NCI-H2029 (cell line): Measurements from ENCODE around the gene CRB2.
"Not testable (repeated sequence)": the region's sequence is repeated elsewhere in the genome, so short reads cannot be mapped to it uniquely, and the experiment has no call there.

Source experiments
- DNase-seq: peaks from one replicate; lab custom pipeline; 2025; lab: John Stamatoyannopoulos, UW

The CRB2 gene

DNA sequence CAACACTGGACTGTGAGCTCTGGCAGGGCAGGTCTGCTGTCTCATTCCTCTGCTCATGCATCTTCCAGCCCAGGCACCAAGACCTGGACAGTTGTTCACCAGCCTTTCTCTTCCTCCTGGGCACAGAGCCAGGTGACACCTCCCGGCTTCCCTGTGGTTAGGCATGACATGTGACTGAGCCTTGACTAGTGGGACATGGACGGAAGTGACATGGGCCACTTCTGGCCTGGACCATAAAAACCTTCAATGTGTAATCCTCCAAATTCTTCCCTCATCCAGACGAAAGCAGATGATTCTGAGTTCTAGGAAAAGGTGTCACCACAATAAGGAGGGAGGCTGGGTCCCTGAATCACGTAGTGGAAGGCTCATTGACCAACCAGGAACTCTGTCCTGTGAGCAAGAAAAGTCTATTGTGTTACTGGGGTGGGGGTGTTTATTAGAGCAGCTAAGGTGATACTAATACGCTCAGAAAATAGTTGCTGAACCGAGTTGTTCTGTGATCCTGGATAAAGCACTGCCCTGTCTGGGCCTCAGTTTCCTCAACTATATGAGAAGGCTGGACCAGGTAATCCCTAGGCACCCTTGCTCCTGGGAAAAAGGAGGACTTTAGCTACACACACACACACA, 26.6 kb upstream of the CRB2 start:
- peak; percentile 81 for DNase-seq

DNA sequence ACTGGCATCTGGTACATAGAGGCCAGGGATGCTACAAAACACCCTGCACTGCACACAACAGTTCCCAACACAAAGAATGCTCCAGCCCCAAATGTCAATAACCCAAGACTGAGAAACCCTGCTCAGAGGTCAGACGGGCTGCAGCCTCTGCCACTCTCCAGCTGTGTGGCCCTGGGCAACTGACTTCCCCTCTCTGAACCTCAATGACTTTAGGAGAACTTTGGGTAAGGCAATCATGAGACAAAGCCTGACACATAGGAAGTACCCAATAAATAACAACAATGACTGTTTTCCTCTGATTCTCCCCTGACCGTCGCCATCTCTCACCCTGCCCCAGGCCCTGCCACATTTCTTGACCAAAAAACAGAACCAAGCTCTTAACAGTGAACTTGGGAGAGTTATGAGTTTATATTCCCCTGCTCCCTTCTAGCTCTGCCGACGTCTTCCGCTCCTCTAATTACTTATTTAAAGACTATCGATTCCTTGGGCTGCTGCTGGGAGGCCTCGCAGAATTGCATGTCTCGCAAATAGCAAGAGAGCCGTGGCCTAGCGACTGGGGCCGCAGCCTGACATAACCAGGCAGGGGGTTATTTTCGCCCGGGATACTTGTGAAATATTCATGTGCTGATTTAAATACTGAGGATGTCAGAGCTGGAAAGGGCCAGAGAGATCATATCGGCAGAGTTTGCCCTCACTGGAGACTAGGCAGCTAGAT, 24.5 kb upstream of the CRB2 start:
- DNase-seq = no peak

DNA sequence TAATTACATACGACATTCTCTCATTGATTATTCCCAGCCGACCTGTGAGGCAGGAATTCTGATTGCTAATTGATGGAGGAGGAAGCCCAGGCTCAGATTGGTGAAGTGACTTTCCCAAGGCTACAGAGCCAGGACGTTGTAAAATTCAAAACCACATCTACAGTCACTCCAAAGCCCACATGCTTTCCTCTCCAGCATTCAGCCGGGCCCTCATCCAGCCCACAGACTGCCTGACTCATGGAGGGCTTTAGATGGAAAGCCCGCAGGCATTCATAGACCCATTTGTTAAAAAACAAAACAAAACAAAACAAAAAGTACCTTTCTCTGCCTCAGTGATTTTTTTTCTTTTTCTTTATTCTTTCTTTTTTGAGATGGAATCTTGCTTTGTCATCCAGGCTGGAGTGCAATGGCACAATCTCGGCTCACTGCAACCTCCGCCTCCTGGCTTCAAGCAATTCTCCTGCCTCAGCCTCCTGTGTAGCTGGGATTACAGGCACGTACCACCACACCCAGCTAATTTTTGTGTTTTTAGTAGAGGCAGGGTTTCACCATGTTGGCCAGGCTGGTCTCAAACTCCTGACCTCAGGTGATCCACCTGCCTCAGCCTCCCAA, 22.8 kb upstream of the CRB2 start:
- DNase-seq = not testable (repeated sequence)

DNA sequence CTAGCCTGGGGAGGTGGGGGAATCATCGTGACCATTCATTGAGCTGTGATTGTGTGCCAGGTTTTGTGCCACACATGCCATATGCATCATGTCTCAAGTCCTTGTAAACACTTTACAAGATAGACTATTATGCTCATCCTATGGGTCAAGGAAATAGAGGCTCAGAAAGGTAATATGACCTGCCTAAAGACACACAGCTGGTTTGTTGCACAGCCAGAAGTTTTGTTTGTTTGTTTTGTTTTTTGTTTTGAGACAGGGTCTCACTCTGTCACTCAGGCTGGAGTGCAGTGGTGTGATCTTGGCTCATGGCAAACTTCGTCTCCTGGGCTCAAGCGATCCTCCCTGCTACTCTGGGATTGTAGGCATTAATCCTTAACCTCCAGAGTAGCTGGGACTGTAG, 21.4 kb upstream of the CRB2 start:
- no peak for DNase-seq

DNA sequence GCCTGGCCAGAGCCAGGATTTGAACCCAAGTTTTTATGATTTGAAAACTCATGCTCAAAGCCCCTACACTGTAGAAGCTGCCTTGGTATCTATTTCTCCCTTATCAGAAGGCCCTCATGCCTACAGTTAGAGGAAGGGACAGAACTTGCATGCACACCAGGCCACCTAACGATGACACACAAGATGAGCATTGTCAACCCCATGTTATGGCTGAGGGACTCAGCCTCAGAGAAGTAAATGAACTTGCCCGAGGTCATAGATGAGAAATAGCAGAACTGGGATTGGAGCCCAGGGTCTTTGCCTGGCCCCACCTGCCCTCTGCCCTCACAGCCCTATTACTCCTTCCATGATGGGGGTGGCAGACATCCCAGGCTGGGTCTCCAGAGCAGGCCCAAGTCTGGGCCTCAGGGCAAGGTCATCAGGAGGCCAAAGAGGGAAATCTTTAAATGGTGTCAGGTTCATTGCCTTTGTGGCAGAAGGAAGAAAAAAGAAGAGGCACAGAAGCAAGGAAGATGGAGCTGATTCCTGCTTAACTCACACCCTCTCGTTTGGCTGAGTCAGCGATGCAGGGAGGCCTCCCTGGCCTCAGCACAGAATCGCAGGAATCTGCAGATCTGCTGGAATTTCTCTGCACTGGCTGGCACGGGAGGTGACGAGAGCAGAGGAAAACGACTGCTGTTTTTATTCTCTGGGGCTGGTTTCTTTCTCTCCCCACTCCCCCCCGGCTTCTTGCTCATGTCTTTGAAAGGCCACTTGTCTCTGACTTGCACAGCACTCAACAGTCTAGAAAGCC, 20.6 kb upstream of the CRB2 start:
- no peak for DNase-seq

DNA sequence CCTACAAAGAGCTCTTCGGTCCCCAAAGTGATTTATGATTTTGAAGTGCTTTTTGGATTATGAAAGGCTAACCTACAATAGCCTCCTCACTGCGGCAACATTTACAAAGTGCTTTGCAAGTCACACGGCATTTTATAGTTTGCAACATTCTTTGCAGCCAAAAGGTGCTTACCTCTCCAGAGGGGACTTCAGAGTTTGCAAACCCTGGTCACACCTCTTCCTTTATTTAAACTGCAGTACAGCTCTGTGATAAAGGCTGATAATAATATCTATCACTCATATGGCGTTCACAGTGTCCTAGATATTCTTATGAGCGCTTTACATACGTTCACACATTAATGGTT, 20.0 kb upstream of the CRB2 start:
- DNase-seq = no peak

DNA sequence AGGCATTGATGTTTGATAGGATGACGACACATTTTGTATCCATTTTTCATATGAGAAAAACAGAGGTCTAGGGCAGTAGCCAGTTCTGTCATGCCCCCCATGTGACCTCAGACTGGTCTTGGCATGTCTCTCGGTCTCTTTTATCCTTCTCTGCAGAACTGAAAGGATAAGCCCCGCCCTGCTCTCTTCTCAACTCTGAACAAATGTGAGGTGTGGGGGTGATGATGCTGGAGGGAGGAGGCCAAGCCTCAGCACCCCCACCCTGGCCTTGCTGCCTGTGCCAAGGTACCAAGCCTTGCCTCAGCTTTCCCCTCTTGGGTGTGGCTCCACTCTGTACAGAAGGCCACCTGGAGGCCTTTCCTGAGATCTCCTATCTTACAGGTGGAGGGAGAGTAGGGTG, 19.5 kb upstream of the CRB2 start:
- no peak for DNase-seq

DNA sequence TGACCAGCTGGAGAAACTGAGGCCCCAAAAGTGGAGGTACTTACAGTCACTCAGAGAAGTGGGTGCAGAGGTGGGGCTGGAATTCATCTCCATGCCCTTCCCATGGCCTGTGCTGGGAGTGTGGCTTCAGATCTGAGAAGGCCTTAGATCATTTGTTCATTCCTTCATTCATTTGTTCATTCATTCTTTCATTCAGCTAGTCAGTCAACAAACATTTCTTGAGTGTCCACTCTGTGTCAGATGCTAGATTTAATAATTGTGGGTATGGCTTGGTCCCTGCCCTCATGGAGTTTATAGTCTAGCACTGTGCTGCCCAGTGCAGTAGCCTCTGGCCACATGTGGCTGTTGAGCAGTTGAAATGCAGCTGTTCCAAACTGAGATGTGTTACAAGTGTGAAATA, 19.0 kb upstream of the CRB2 start:
- no peak for DNase-seq

DNA sequence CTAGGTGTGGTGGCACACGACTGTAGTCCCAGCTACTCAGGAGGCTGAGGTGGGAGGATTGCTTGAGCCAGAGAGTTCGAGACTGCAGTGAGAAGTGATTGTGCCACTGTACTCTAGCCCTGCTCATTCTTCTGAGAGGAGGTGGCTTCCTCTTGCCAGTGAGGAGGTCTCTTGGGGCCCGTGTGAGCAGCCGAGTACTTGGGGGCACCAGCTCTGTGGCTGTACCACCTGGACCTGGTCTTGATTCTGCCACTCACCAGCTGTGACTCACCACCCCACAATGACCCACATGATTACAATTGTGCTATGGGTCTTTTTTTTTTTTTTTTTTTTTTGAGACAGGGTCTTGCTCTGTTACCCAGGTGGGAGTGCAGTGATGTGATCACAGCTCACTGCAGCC, 18.0 kb upstream of the CRB2 start:
- DNase-seq = no peak

DNA sequence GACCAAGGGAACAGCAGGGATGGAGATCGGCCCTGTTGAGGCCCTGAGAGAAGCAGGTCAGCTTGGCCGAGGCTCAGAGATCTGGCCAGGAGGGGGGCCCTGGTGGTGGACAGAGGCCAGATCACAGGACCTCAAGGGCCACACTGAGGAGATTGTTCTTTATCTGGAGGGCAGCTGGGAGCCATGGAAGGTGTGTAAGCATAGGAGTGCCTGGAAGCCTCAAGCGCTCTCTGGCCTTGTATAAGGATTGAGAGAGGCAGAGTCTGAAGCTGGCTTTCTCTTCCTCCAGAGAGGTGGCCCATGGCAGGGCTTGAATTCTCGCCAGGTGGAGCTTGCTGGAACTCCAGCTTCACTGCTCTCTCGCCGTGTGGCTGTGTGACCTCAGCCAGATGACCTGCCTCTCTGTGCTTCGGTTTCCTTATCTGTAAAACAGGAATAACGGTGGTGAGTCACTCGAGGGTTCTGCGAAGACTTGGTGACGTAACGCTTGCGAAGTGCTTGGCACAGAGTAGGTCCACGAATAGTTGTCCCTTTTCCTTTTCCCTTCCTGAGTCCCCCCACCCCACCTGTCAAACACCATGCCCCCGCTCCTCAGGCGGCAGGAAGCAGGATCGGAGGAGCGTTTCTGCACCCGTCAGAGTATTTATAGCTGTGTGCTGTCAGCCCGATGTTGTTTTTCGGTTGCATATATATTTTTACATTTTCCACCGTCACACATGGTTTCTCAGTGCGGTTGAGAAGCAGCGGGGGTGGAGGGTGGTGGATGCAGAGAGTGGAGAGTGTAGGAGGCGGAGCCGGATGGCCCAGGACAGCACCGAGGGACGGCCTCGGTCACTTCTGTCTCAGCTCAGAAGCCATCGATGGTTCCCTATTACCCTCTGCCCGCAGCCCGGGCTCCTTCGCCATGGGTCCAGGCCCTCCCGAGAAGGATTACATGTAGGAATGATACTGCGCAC, 17.0 kb upstream of the CRB2 start:
- DNase-seq = no peak

DNA sequence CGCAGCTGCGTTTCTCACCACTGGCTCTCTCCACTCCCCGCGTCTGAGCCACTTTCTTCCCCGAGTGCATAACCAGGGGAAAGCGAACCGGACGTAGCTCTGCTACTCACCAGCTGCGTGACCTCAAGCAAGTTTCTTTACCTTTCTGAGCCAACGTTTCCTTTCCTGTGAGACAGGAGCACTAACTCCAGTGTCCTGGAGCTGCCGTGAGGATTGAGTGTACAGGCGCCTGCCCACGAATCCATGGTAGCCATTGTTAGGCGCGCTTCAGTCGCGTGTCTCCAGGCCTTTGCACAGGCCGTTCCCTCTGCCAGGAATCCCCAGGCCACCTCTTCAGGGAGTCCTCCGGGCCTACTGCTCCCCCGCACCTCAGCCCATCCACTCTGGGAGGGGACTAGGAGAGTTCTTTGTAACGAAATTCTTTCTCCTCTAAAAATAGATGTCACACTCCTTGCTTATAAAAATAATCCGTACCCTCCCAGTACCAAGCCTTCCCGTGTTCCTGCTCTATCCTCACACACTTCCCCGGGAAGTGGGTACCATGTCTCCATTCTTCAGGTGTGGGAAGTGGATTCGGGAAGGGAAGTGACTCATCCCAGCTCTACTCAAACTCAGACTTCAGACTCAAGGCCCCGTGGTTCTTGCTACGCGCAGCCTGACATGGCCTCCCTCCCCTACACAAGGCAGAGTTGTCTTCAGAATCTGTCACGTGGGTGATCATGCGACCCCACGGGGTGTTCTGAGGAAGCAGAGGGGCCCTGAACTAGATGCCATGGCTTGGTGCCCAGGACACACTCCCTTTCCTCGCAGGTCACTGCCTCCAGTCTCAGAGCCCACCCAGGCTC, 16.1 kb upstream of the CRB2 start:
- no peak for DNase-seq

DNA sequence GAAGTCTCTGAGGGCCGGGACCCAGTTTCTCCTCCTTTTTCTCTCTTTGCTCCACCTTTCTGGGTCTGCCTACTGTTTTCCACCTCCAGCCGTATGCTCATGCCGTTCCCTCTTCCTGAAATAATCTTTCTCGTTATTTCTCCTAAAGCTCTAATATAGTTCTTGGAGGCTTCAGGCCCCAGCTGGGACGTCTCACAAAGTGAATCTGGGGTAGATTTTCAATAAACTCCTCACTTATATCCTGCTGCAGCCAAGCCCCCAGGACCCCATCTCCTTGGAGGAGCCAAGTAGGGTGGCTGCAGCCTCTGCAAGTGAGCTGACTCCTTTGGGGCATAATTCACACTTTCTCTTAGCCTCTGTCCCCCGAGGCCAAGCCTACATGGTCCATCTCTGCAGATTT, 14.2 kb upstream of the CRB2 start:
- DNase-seq = no peak

DNA sequence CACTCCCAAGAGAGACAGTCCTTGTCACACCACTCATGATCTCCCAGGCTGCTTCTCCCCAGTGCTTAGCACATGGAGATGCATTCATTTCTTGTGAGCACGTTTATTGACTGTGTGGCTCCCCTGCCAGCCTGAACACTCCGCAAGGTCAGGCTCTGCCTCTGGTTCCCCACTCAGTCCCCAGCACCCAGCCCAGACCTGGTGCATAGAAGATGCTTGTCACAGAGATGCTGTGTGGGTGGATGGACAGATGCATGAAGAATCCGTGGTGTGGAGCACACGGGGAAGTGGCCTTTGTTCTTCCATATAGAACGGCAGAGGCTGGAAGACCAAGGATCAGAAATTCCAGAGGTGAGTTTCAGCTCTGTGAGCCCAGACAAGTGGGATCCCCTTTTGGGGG, 13.8 kb upstream of the CRB2 start:
- no peak for DNase-seq

DNA sequence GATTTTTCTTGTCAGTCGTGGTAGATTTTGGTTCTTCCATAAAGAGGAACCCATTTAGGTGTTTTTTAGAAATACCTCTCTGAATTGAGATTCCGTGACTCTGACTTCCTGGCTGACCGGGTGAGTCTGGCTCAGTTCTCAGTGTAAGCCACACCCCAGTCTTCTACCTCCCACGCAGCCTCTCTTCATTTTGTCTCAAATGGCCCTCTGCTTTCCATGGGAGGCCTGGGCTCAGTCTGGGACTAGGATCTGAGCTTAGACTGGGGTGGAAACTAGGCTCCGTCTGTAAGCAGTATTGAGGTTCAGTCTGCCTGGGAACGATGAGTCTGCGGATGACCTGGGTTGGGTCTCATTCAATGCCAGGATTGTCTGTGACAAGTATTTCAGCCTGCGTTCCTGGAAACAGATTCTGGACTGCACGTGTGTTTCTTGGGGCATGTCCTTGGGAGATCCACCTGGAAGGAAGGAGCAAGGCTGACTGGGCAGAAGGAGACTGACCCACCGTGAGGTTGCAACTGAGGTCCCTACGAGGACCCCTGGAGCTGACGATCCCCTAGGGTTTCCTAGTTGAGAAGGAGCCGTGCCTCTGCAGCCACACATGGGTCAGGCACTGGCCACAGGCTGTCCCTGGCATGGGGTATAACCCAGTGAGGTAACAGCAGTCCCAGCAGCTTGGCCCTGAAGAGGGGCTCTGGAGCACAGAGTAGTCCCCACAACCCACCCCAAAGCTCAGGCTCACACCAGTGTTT, 12.4 kb upstream of the CRB2 start:
- no peak for DNase-seq

DNA sequence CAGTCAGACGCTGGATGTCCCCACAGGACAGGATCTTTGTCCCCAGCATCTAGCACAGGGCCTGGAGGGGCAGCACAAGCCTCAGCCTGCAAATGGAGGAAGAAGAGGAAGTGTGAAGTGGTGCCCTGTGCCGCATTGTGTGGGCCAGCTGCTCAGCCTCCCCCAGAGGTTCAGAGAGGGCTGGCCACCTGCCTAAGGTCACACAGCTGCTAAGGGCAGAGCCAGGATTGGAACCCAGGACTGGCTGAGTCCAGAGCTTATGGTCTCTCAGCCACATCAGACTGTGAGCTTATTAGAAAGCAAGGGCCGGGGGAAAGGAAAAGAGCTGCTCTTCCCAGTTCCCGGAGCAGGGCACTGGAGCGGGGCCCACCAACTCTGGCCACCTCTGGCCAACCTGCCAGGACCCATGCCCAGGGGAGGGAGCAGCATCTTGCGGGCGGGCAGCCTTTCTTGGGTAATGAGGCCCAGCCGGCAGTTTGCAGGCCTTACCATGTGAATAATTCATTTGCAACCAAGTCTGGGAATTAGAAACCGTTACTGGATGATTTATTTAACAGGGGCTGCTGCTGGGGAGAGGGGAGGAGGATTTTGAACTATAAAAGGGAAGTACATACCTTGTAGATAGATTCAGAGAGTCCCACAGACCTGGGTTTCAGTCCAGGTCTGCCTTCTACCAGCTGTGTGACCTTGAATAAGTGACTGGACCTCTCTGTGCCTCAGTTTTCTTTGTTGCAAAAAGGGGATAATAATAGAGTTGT, 11.6 kb upstream of the CRB2 start:
- DNase-seq = no peak

DNA sequence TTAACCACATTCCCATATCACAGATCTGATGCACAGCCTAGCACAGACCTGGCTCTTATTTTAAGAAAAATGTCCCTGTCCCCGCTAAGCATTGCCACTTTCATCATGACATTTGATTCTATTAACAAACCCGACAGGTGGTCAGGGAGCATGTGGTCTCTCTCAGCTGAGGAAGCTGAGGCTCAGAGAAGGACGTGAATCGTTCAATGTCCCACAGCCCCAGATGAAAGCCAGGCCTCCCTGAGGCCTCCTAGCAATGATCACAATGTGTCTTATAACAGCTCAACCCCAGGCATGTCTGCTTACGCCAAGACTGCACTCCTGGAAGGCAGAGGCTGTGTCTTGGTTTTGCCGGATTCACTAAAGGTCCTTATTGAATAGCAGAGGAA, 10.4 kb upstream of the CRB2 start:
- no peak for DNase-seq

DNA sequence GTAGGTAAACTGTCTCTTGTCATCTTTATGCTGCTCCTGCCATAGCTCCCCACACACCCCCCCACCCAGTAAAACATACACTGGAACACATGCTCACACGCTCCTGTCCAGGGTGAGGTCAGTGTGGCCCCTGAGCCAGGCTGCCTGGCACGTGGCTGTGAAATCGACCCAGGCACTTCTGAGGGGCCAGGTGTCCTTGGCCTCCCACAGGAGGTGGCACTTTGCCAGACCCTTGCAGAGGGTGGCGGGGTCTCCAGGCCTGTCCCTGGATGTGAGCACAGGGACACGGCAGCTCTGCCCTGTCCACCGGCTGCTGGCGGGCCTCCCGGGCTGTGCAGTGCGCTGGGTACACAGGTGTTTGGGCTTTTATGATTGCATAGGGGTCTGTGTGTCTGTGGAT, 10.0 kb upstream of the CRB2 start:
- DNase-seq = peak; percentile 41

DNA sequence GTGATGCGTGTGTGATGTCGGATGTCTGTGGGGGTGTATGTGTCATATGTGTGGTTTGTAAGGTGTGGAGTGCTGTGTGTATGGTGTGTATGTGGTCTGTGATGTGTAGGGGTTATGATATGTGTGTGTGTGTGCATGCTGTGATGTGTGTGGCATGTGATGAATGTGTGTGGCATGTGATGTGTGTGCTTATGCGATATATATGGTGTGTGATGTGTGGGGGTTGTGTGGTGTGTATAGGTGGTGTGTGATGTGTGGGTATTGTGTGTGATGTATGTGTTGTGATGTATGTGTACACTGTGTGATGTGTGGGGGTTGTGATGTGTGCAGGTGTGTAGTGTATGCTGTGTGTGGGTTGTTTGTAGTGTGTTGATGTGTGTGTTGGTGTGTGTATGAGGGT, 9.2 kb upstream of the CRB2 start:
- no peak for DNase-seq

DNA sequence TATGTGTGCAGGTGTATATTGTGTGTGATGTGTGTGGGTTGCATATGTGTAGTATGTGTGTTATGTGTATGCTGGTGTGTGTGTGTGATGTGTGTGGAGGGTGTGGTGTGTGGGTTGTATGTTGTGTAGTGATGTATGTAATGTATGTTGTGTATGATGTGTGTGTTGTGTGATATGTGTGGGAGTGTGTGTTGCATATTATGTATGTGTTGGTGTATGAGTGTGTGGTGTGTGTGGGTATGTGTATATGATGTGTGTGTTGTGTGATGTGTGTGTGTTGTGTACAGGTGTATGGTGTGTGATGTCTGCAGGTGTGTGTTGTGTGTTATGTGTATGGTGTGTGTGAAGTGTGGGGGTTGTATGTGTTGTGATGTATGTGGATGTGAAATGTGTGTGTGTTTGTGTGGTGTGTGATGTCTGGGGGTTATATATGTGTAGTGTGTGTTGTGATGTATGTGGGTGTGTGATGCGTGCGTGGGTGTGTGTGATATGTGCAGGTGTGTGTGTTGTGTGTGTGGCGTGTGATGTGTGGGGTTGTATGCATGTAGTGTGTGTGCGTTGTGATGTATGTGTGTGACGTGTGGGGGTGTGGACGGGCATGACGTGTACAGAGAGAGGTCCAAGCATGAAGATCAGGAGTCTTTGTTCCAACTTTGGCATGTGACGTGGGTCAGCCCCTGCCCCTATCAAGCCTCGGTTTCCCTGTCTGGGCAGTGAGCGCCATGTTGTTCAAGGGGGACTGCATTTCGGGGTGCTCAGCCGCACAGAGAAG, 8.5 kb upstream of the CRB2 start:
- DNase-seq = no peak
